K562 (cell line): Measurements from ENCODE around the gene OSBPL3. TPM values are rescaled to one million over a fixed set of nuclear protein-coding genes. Genes with fewer than 3 reads are reported as not detected.

Experiments
- ATAC-seq: fragments of 200-7000 bp; cut with Tn5 transposase; 3 replicates; pipeline ENCODE4 v1.9.1; 2020; ENCODE audit warnings: moderate library complexity
- BruUV-seq: library from RNA; stranded (reverse); fragments of 400-500 nt; replicated peaks from 2 replicates; lab custom pipeline; 2021; lab: Mats Ljungman, UMichigan
- CTCF ChIA-PET: fragments of 300-600 bp; formaldehyde crosslinking; extraction: SDS; loops from one replicate; lab custom pipeline; 2021; ENCODE audit warnings: low intra/inter-chr PET ratio; lab: Yijun Ruan, JAX
- POLR2A ChIA-PET: fragments of 300-600, 350-650 bp; sonication (Branson Sonifier 250); formaldehyde crosslinking; extraction: SDS; loops from one replicate; lab custom pipeline; 2021; ENCODE audit warnings: antibody characterized with exemption, inconsistent platforms; lab: Yijun Ruan, JAX
- DNase-seq, 4 experiments: peaks; one replicate each; pipeline versions ENCODE4 v3.0.0 to v3.0.0-alpha.2; 2011 to 2018; ENCODE audit warnings: low spot score in 3 of 4, mixed read lengths in 3 of 4; ENCODE audit errors: extremely low read depth in 1 of 4
- FAIRE-seq: peaks from 2 replicates; lab custom pipeline; 2011; peaks lifted over from hg19 to GRCh38; lab: Jason Lieb, UNC
- H2AFZ ChIP-seq: 2 replicates; pipeline ENCODE4 v1.6.0; 2011; ENCODE audit warnings: low read depth, low read length, control low read depth, inconsistent platforms
- H3K27ac ChIP-seq: fragments of 200-600 bp; 3 replicates; pipeline ENCODE4 v1.8.0; 2011; ENCODE audit warnings: low read depth, mild to moderate bottlenecking, control low read depth, inconsistent platforms, low read length, moderate library complexity, mixed read lengths; ENCODE audit errors: extremely low read depth
- H3K27me3 ChIP-seq, 2 experiments: fragments of 300-600 bp in 1 of 2; 2 replicates in 1 of 2; 3 replicates in 1 of 2; pipeline versions ENCODE4 v1.6.0 to v1.8.0; 2011; ENCODE audit warnings: inconsistent platforms in 2 of 2, low read length in 2 of 2, mild to moderate bottlenecking in 1 of 2, mixed read lengths in 1 of 2, moderate library complexity in 1 of 2; ENCODE audit not compliant: control insufficient read depth in 2 of 2, insufficient read depth in 2 of 2
- H3K36me3 ChIP-seq: fragments of 300-600 bp; 3 replicates; pipeline ENCODE4 v1.8.0; 2011; ENCODE audit warnings: mild to moderate bottlenecking, low read length, inconsistent platforms; ENCODE audit not compliant: control insufficient read depth, insufficient read depth
- H3K4me1 ChIP-seq, 2 experiments: fragments of 200-600 bp in 1 of 2; replicated peaks in 1 of 2; 2 replicates in 1 of 2; 3 replicates in 1 of 2; pipeline versions ENCODE4 v1.5.1 to v1.8.0; 2011; ENCODE audit warnings: inconsistent platforms in 2 of 2, low read length in 2 of 2, mild to moderate bottlenecking in 1 of 2, mixed read lengths in 1 of 2, moderate library complexity in 1 of 2; ENCODE audit not compliant: control insufficient read depth in 2 of 2, insufficient read depth in 2 of 2
- H3K4me2 ChIP-seq: 2 replicates; pipeline ENCODE4 v1.6.1; 2011; ENCODE audit warnings: low read length, control low read depth, inconsistent platforms, mixed read lengths; ENCODE audit not compliant: insufficient read depth
- H3K4me3 ChIP-seq: fragments of 200-600 bp; sonication (generic), shearing (Covaris generic); 2 replicates; pipeline ENCODE4 v1.5.1; 2016; ENCODE audit warnings: control low read depth, inconsistent platforms
- H3K79me2 ChIP-seq: fragments of 200-600 bp; 3 replicates; pipeline ENCODE4 v1.8.0; 2011; ENCODE audit warnings: low read length, inconsistent platforms; ENCODE audit not compliant: control insufficient read depth, insufficient read depth
- H3K9ac ChIP-seq, 2 experiments: 2 replicates each; pipeline versions ENCODE4 v1.6.0 to v1.6.1; 2011; ENCODE audit warnings: low read depth in 2 of 2, low read length in 2 of 2, control low read depth in 1 of 2, inconsistent platforms in 1 of 2, mild to moderate bottlenecking in 1 of 2, mixed read lengths in 1 of 2; ENCODE audit not compliant: insufficient read depth in 1 of 2
- H3K9me1 ChIP-seq: one replicate; pipeline ENCODE4 v1.6.0; 2011; ENCODE audit warnings: inconsistent platforms, mild to moderate bottlenecking, low read length, moderate library complexity; ENCODE audit not compliant: control insufficient read depth, insufficient read depth
- H3K9me3 ChIP-seq: replicated peaks from 2 replicates; pipeline ENCODE4 v1.5.1; 2011; ENCODE audit warnings: low read depth, low read length, inconsistent platforms; ENCODE audit not compliant: control insufficient read depth, insufficient read depth
- H4K20me1 ChIP-seq: replicated peaks from 2 replicates; pipeline ENCODE4 v1.6.1; 2011; ENCODE audit warnings: low read length, inconsistent platforms, mixed read lengths; ENCODE audit not compliant: control insufficient read depth, insufficient read depth
- BACH1 ChIP-seq: fragments of 200-800 bp; sonication (Bioruptor generic); IDR thresholded peaks from 2 replicates; pipeline ENCODE4 v1.6.1; 2016; ENCODE audit warnings: missing genetic modification characterization, missing compliant biosample characterization
- CTBP1 ChIP-seq: fragments of 450-650 bp; IDR thresholded peaks from 2 replicates; pipeline ENCODE4 v1.6.1; 2016; ENCODE audit warnings: borderline replicate concordance
- MCM3 ChIP-seq: fragments of 450-650 bp; IDR thresholded peaks from 2 replicates; pipeline ENCODE4 v1.6.1; 2016
- MED1 ChIP-seq: sonication (generic); formaldehyde crosslinking; IDR thresholded peaks from 2 replicates; pipeline ENCODE4 v1.8.1; 2023; ENCODE audit warnings: missing genetic modification reagents, borderline replicate concordance
- MTA2 ChIP-seq: fragments of 450-650 bp; IDR thresholded peaks from 2 replicates; pipeline ENCODE4 v1.6.1; 2016; ENCODE audit warnings: low read depth
- MXD1 ChIP-seq: fragments of 250-450 bp; sonication (Bioruptor Pico); IDR thresholded peaks from 2 replicates; pipeline ENCODE4 v1.8.0; 2021; ENCODE audit warnings: borderline replicate concordance, mild to moderate bottlenecking, moderate library complexity; ENCODE audit not compliant: poor library complexity, severe bottlenecking
- NEUROD1 ChIP-seq: fragments of 150-350 bp; IDR thresholded peaks from 2 replicates; pipeline ENCODE4 v1.6.1; 2014; ENCODE audit warnings: borderline replicate concordance, low read length, low read depth; ENCODE audit not compliant: partially characterized antibody
- PHF20 ChIP-seq: fragments of 450-650 bp; IDR thresholded peaks from 2 replicates; pipeline ENCODE4 v1.6.1; 2018; ENCODE audit not compliant: partially characterized antibody
- RREB1 ChIP-seq: fragments of 250-450 bp; sonication (Bioruptor Pico); IDR thresholded peaks from 2 replicates; pipeline ENCODE4 v1.4.0; 2020
- STAG1 ChIP-seq: sonication (generic); formaldehyde crosslinking; IDR thresholded peaks from 2 replicates; pipeline ENCODE4 v1.5.0; 2020; ENCODE audit warnings: missing genetic modification reagents, borderline replicate concordance
- ZNF23 ChIP-seq: fragments of 250-450 bp; sonication (Bioruptor Pico); IDR thresholded peaks from 2 replicates; pipeline ENCODE4 v1.4.0; 2020; ENCODE audit warnings: mild to moderate bottlenecking
- ZNF75A ChIP-seq: fragments of 450-650 bp; formaldehyde crosslinking; IDR thresholded peaks from 2 replicates; pipeline ENCODE4 v1.4.0; 2020; ENCODE audit warnings: mild to moderate bottlenecking
- WGBS: fragments of 100-300 bp; shearing (Covaris generic); methylation state at CpG from one replicate; pipeline ENCODE4 v1.1.6; 2016; ENCODE audit warnings: low coverage, mixed read lengths; ENCODE audit not compliant: insufficient coverage; ENCODE audit errors: missing lambda C conversion rate; 5-methylcytosine and 5-hydroxymethylcytosine counted together
- in situ Hi-C: fragments of 300-500 bp; cut with MboI; formaldehyde crosslinking; loops from 4 replicates; pipeline ENCODE4 v1.15.0; 2018; ENCODE audit warnings: inconsistent platforms, mixed read lengths
- intact Hi-C: fragments of 100-400 bp; cut with micrococcal nuclease; formaldehyde crosslinking; loops from 2 replicates; pipeline ENCODE4 v1.14.2; 2022
- polyA plus RNA-seq, 8 experiments: library from polyadenylated mRNA; depleted of rRNA in 4 of 8; stranded (reverse) in 5 of 8; unstranded in 3 of 8; fragments of >200 nt; fragmentation: Nextera tagmentation in 2 of 8; fragmentation: Illumina TruSeq in 1 of 8; extraction: Ambion mirVana in 2 of 8; extraction: Trizol in 1 of 8; gene quantifications; 2 replicates each; pipeline versions ENCODE4 v1.2.1 to v1.2.3, GENCODE V29; 2011 to 2014; ENCODE audit warnings: inconsistent platforms in 1 of 8, missing spikeins in 1 of 8
- total RNA-seq, 7 experiments: library from RNA; depleted of rRNA in 6 of 7; stranded (reverse); fragments of >200 nt in 6 of 7; fragmentation: Illumina TruSeq in 2 of 7; extraction: Trizol in 2 of 7; gene quantifications; 2 replicates each; pipeline versions ENCODE4 v1.2.1 to v1.2.3, GENCODE V29; 2011 to 2021; ENCODE audit warnings: low replicate concordance in 1 of 7
- TF ChIP-seq, protein P1 (sequence below), 2 experiments: IDR thresholded peaks; 2 replicates each; pipeline ENCODE4 v1.6.1; 2012; ENCODE audit warnings: improper control_type of control experiment in 2 of 2, low read depth in 2 of 2, low read length in 2 of 2, borderline replicate concordance in 1 of 2
- TF ChIP-seq, protein P2 (sequence below): sonication (generic); formaldehyde crosslinking; IDR thresholded peaks from 2 replicates; pipeline ENCODE4 v1.8.0; 2022; ENCODE audit warnings: missing genetic modification reagents, mild to moderate bottlenecking, moderate library complexity, borderline replicate concordance

The OSBPL3 gene
- total and polyA plus RNA-seq, 9 of the 15 experiments (the other 6 are each of a cell fraction or from before 2014, with no cell fraction given) = 4.8 to 37.2 (median 26.5) TPM

DNA sequence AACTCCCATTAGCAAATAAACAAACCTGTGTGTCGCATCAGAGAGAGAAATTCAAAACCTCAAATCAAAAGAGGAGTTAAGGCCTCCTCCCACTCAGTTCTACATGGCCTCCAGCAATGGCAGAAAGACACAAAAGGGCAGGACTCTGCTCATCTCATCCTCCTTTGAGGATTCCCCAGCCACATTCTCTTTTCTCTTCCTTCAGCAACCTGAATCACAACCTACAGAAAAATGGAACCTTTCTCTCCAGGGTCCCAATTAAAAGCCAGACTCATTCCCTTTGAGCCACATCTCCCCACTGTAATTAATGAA is 7.9 kb downstream of the OSBPL3 start:
- Histone ChIP-seq H3K9me3 (no peaks in the 10 kb centered on the region), H3K79me2 (peaks cover 98% of the 10 kb centered on the region), H3K4me3 (no peak overlapping the region), H3K9me1 (no peaks in the 10 kb centered on the region), H4K20me1 (peaks cover 15% of the 10 kb centered on the region; the same call in 1 of the 2 replicates), H3K27me3 (no peaks in the 10 kb centered on the region), H3K36me3 (no peaks in the 10 kb centered on the region), H3K4me1 (peaks cover 13 to 35% of the 10 kb centered on the region in 2 experiments), H3K9ac (no peak overlapping the region), H3K27ac (no peak overlapping the region), H2AFZ (no peak overlapping the region), H3K4me2 (no peak overlapping the region; the same call in 1 of the 2 replicates)
- no peak for DNase-seq
- no peak for ATAC-seq
- intact Hi-C loops = loop anchor here (5.0 kb wide), 1 partner anchor 40 kb away; no protein-coding TSS in a partner anchor
- no TSS peak for BruUV-seq
- POLR2A ChIA-PET = interaction anchor here (0.5 to 1.0 kb wide), 4 partner anchors 8 to 147 kb away, joined by 3 to 5 read pairs (median 3); no protein-coding TSS in a partner anchor
- WGBS = 13% methylated on average over 1 of the region's 1 CpG
- in situ Hi-C loops = no loop called here
- no peak for FAIRE-seq
- CTCF ChIA-PET = no interaction called here
- TF ChIP-seq, protein P1, sequence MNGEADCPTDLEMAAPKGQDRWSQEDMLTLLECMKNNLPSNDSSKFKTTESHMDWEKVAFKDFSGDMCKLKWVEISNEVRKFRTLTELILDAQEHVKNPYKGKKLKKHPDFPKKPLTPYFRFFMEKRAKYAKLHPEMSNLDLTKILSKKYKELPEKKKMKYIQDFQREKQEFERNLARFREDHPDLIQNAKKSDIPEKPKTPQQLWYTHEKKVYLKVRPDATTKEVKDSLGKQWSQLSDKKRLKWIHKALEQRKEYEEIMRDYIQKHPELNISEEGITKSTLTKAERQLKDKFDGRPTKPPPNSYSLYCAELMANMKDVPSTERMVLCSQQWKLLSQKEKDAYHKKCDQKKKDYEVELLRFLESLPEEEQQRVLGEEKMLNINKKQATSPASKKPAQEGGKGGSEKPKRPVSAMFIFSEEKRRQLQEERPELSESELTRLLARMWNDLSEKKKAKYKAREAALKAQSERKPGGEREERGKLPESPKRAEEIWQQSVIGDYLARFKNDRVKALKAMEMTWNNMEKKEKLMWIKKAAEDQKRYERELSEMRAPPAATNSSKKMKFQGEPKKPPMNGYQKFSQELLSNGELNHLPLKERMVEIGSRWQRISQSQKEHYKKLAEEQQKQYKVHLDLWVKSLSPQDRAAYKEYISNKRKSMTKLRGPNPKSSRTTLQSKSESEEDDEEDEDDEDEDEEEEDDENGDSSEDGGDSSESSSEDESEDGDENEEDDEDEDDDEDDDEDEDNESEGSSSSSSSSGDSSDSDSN (IDR thresholded peaks at IDR 0.05; ENCODE audit: borderline replicate concordance in 1 of 2, low read depth in 2 of 2, low read length in 2 of 2) = no peak
- no peak for TF ChIP-seq ZNF75A
- no peak for TF ChIP-seq MXD1 (CRISPR knock-in tag)
- TF ChIP-seq RREB1 = no peak
- TF ChIP-seq BACH1 (tag) = no peak
- no peak for TF ChIP-seq PHF20
- no peak for TF ChIP-seq NEUROD1
- TF ChIP-seq MTA2 = no peak
- TF ChIP-seq MCM3 = no peak
- TF ChIP-seq MED1 = no peak
- TF ChIP-seq STAG1 = no peak
- TF ChIP-seq ZNF23 (CRISPR knock-in tag) = no peak
- TF ChIP-seq, protein P2, sequence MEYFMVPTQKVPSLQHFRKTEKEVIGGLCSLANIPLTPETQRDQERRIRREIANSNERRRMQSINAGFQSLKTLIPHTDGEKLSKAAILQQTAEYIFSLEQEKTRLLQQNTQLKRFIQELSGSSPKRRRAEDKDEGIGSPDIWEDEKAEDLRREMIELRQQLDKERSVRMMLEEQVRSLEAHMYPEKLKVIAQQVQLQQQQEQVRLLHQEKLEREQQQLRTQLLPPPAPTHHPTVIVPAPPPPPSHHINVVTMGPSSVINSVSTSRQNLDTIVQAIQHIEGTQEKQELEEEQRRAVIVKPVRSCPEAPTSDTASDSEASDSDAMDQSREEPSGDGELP (CRISPR knock-in tag) = no peak
- TF ChIP-seq CTBP1 = no peak
